Measurements from ENCODE around the gene LTB4R. TPM values are rescaled to one million over a fixed set of nuclear protein-coding genes. Genes with fewer than 3 reads are reported as not detected.

The LTB4R gene
- total and polyA plus RNA-seq, 8 donors: 1.9 to 15.5 (median 2.6) TPM

- DNase-seq: peak in 1 of 6 donors; percentile 51
- peak in 1 of 4 donors; percentile 14 for ATAC-seq
- no peak for FAIRE-seq
- H3K27ac ChIP-seq: no peak overlapping the region
- intact Hi-C loops (cut with DNase I): no loop called here
- H3K4me1 ChIP-seq: no peaks in the 10 kb centered on the region
- no peaks in the 10 kb centered on the region for H3K9me3 ChIP-seq
- H3K36me3 ChIP-seq: peaks cover 0 to 18% (median 0%) of the 10 kb centered on the region in 3 donors
- WGBS, 2 donors: 76 to 79% methylated on average over 6 of the region's 6 CpGs
- TF ChIP-seq, protein P1, sequence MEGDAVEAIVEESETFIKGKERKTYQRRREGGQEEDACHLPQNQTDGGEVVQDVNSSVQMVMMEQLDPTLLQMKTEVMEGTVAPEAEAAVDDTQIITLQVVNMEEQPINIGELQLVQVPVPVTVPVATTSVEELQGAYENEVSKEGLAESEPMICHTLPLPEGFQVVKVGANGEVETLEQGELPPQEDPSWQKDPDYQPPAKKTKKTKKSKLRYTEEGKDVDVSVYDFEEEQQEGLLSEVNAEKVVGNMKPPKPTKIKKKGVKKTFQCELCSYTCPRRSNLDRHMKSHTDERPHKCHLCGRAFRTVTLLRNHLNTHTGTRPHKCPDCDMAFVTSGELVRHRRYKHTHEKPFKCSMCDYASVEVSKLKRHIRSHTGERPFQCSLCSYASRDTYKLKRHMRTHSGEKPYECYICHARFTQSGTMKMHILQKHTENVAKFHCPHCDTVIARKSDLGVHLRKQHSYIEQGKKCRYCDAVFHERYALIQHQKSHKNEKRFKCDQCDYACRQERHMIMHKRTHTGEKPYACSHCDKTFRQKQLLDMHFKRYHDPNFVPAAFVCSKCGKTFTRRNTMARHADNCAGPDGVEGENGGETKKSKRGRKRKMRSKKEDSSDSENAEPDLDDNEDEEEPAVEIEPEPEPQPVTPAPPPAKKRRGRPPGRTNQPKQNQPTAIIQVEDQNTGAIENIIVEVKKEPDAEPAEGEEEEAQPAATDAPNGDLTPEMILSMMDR (IDR thresholded peaks at IDR 0.05): no peak
- H3K4me3 ChIP-seq: no peak overlapping the region
- H3K27me3 ChIP-seq: no peaks in the 10 kb centered on the region
These were observed 47.0 kb upstream of the LTB4R start for GRCh38 chr14:24264298-24264697.

- TF ChIP-seq, protein P1 (IDR thresholded peaks at IDR 0.05): no peak
- FAIRE-seq: no peak
- Histone ChIP-seq H3K9me3 (no peaks in the 10 kb centered on the region), H3K4me3 (no peak overlapping the region), H3K36me3 (peaks cover 0 to 18% (median 0%) of the 10 kb centered on the region in 3 donors), H3K27ac (no peak overlapping the region), H3K4me1 (no peaks in the 10 kb centered on the region), H3K27me3 (no peaks in the 10 kb centered on the region)
- intact Hi-C loops (cut with DNase I): no loop called here
- ATAC-seq: no peak
- DNase-seq: peak in 2 of 6 donors; percentile 17 to 56
- WGBS, 2 donors: 90 to 91% methylated on average over 18 of the region's 18 CpGs
These were observed 44.7 kb upstream of the LTB4R start for GRCh38 chr14:24266344-24267244.

DNA sequence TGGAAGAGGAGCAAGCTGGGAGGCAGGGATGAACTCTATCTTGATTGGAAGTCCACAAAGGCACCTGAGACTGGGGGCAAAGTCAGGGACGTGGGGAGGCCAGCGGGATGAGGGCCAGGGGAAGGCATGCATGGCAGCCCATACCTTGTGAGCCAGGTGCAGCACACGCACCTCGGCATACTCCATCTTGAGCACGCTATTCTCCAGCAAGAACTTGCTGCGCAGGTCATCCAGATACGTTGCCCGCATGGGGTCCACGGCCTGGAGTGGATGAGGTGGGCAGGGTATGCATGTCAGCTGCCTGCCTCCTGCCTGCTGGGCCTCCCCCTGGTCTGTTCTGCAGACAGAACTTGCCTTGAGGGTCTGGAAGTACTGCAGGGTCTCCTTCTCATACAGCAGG lies 43.8 kb upstream of the LTB4R start:
- no peak for FAIRE-seq
- peak in 2 of 6 donors; percentile 20 to 50 for DNase-seq

GRCh38 chr14:24268225-24268624 lies 43.1 kb upstream of the LTB4R start:
- Histone ChIP-seq H3K9me3 (no peaks in the 10 kb centered on the region), H3K4me3 (no peak overlapping the region), H3K4me1 (peaks cover 3 to 15% (median 11%) of the 10 kb centered on the region in 3 donors), H3K27me3 (no peaks in the 10 kb centered on the region), H3K27ac (no peak overlapping the region), H3K36me3 (peaks cover 0 to 18% (median 0%) of the 10 kb centered on the region in 3 donors)
- TF ChIP-seq, protein P1 (IDR thresholded peaks at IDR 0.05): no peak
- no peak for FAIRE-seq
- DNase-seq: peak in 2 of 6 donors; percentile 14 to 44
- WGBS, 2 donors: 91 to 94% methylated on average over 9 of the region's 9 CpGs
- ATAC-seq: no peak
- intact Hi-C loops (cut with DNase I): no loop called here

More for the DNA sequence above, 43.8 kb upstream of the LTB4R start:
- H3K4me1 ChIP-seq: peaks cover 0 to 8% (median 4%) of the 10 kb centered on the region in 3 donors
- 89 to 93% methylated on average over 9 of the region's 9 CpGs for WGBS, 2 donors
- peaks cover 0 to 18% (median 0%) of the 10 kb centered on the region in 3 donors for H3K36me3 ChIP-seq
- no peak overlapping the region for H3K4me3 ChIP-seq
- no peak overlapping the region for H3K27ac ChIP-seq
- intact Hi-C loops (cut with DNase I): no loop called here
- TF ChIP-seq, protein P1 (IDR thresholded peaks at IDR 0.05): no peak
- H3K27me3 ChIP-seq: no peaks in the 10 kb centered on the region
- ATAC-seq: no peak
- no peaks in the 10 kb centered on the region for H3K9me3 ChIP-seq

- no peak for ATAC-seq
- peak in 2 of 6 donors; percentile 9 to 33 for DNase-seq
- no peaks in the 10 kb centered on the region for H3K27me3 ChIP-seq
- no peak overlapping the region for H3K27ac ChIP-seq
- H3K9me3 ChIP-seq: no peaks in the 10 kb centered on the region
- peaks cover 11 to 22% (median 18%) of the 10 kb centered on the region in 3 donors for H3K4me1 ChIP-seq
- TF ChIP-seq, protein P1 (IDR thresholded peaks at IDR 0.05): no peak
- WGBS, 2 donors: 94 to 96% methylated on average over 8 of the region's 8 CpGs
- no peak for FAIRE-seq
- intact Hi-C loops (cut with DNase I): no loop called here
- H3K36me3 ChIP-seq: peaks cover 0 to 18% (median 0%) of the 10 kb centered on the region in 3 donors
- H3K4me3 ChIP-seq: no peak overlapping the region
These were observed 41.9 kb upstream of the LTB4R start for GRCh38 chr14:24269368-24269767.

Data from pancreas (tissue), 10 donors.